Uterus (tissue), 2 donors: ENCODE data around the gene TMEM239.

ENCODE experiments used
- CTCF ChIP-seq, 4 experiments: fragments of 200-600 bp in 2 of 4; fragments of 450-650 bp in 2 of 4; sonication (generic) in 2 of 4; IDR thresholded peaks; one replicate each; pipeline ENCODE4 v1.5.1; 2016 to 2019; ENCODE audit warnings: antibody characterized with exemption in 4 of 4, mild to moderate bottlenecking in 2 of 4, moderate library complexity in 1 of 4
- POLR2A ChIP-seq, 2 donors: fragments of 450-650 bp; IDR thresholded peaks; one replicate each; pipeline ENCODE4 v1.6.1; 2016; ENCODE audit warnings: antibody characterized with exemption in 2 of 2, mild to moderate bottlenecking in 1 of 2, moderate library complexity in 1 of 2

GRCh38 chr20:2814076-2814475, 2.1 kb upstream of the TMEM239 start:
- TF ChIP-seq POLR2A (IDR thresholded peaks at IDR 0.05) (no peak), CTCF (IDR thresholded peaks at IDR 0.05) (no peak)
